ENCODE measurements around the gene NECTIN2. TPM values are rescaled to one million over a fixed set of nuclear protein-coding genes. Genes with fewer than 3 reads are reported as not detected.

NECTIN2 gene
- total RNA-seq, 1 donor from 2014 or later: 108 TPM

DNA sequence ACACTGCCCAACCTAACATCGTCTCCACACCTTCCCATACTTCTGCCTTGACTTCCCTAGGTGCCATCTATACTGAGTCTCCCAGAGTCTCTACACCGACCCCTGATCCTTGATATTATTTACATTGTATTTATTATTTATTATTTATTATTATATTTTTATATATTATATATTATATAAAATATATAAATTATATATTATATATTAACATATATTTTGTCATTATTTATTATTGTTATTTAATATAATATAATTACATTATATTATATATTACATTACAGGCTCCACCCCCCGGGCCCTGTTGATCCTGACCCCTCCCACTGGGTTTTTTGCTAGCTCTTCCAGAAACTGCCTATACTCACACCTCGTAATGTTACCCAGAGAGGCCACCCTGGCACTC is 26.6 kb downstream of the NECTIN2 start:
- ATAC-seq (no peak), DNase-seq (no peak)
- peaks cover 77% of the 10 kb centered on the region for H3K36me3 ChIP-seq
- no peak overlapping the region for H3K4me3 ChIP-seq
- H3K27me3 ChIP-seq: no peaks in the 10 kb centered on the region
- no peak overlapping the region for H3K27ac ChIP-seq
- TF ChIP-seq, protein P1, sequence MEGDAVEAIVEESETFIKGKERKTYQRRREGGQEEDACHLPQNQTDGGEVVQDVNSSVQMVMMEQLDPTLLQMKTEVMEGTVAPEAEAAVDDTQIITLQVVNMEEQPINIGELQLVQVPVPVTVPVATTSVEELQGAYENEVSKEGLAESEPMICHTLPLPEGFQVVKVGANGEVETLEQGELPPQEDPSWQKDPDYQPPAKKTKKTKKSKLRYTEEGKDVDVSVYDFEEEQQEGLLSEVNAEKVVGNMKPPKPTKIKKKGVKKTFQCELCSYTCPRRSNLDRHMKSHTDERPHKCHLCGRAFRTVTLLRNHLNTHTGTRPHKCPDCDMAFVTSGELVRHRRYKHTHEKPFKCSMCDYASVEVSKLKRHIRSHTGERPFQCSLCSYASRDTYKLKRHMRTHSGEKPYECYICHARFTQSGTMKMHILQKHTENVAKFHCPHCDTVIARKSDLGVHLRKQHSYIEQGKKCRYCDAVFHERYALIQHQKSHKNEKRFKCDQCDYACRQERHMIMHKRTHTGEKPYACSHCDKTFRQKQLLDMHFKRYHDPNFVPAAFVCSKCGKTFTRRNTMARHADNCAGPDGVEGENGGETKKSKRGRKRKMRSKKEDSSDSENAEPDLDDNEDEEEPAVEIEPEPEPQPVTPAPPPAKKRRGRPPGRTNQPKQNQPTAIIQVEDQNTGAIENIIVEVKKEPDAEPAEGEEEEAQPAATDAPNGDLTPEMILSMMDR (IDR thresholded peaks at IDR 0.05): no peak
- peaks cover 7% of the 10 kb centered on the region for H3K4me1 ChIP-seq
- no peaks in the 10 kb centered on the region for H3K9me3 ChIP-seq
- intact Hi-C loops (cut with DNase I): no loop called here

DNA sequence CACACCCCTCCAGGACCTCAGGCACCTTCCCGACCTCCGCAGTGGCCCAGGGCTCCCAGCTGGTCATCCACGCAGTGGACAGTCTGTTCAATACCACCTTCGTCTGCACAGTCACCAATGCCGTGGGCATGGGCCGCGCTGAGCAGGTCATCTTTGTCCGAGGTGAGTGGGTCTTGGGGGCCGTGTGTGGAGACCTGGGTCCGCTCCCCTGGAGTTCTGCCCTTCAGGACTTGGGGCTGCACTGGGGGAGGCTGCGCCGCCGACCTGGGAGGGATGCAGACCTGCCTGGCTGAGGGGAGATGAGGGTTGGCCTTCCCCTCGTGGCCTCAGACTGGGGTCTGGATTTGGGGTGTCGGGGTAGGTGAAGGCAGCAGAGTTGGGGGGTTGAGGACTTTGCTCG is 28.2 kb downstream of the NECTIN2 start:
- intact Hi-C loops (cut with DNase I): no loop called here
- Histone ChIP-seq H3K27me3 (no peaks in the 10 kb centered on the region), H3K4me1 (peaks cover 7% of the 10 kb centered on the region), H3K4me3 (no peak overlapping the region), H3K27ac (no peak overlapping the region), H3K36me3 (peaks cover 73% of the 10 kb centered on the region), H3K9me3 (no peaks in the 10 kb centered on the region)
- TF ChIP-seq, protein P1 (IDR thresholded peaks at IDR 0.05): no peak
- DNase-seq: no peak
- ATAC-seq: no peak

GRCh38 chr19:44875666-44876451 is 29.8 kb downstream of the NECTIN2 start:
- DNase-seq (no peak), ATAC-seq (no peak)
- TF ChIP-seq, protein P1 (IDR thresholded peaks at IDR 0.05): no peak
- Histone ChIP-seq H3K9me3 (no peaks in the 10 kb centered on the region), H3K4me1 (no peaks in the 10 kb centered on the region), H3K27me3 (no peaks in the 10 kb centered on the region), H3K36me3 (peaks cover 63% of the 10 kb centered on the region), H3K4me3 (no peak overlapping the region), H3K27ac (no peak overlapping the region)
- intact Hi-C loops (cut with DNase I): no loop called here

GRCh38 chr19:44876930-44877535 is 30.9 kb downstream of the NECTIN2 start:
- intact Hi-C loops (cut with DNase I): no loop called here
- Histone ChIP-seq H3K9me3 (no peaks in the 10 kb centered on the region), H3K36me3 (peaks cover 56% of the 10 kb centered on the region), H3K27me3 (no peaks in the 10 kb centered on the region), H3K4me1 (no peaks in the 10 kb centered on the region), H3K4me3 (no peak overlapping the region), H3K27ac (no peak overlapping the region)
- TF ChIP-seq, protein P1 (IDR thresholded peaks at IDR 0.05): no peak
- ATAC-seq (no peak), DNase-seq (no peak)

DNA sequence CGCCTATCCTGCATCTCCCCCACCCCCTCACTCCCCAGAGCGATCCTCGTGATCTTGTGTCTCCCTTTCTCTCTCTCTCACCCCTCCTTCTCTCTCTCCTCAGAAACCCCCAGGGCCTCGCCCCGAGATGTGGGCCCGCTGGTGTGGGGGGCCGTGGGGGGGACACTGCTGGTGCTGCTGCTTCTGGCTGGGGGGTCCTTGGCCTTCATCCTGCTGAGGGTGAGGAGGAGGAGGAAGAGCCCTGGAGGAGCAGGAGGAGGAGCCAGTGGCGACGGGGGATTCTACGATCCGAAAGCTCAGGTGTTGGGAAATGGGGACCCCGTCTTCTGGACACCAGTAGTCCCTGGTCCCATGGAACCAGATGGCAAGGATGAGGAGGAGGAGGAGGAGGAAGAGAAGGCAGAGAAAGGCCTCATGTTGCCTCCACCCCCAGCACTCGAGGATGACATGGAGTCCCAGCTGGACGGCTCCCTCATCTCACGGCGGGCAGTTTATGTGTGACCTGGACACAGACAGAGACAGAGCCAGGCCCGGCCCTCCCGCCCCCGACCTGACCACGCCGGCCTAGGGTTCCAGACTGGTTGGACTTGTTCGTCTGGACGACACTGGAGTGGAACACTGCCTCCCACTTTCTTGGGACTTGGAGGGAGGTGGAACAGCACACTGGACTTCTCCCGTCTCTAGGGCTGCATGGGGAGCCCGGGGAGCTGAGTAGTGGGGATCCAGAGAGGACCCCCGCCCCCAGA is 32.2 kb downstream of the NECTIN2 start:
- TF ChIP-seq, protein P1 (IDR thresholded peaks at IDR 0.05): no peak
- Histone ChIP-seq H3K9me3 (no peaks in the 10 kb centered on the region), H3K4me3 (no peak overlapping the region), H3K27ac (no peak overlapping the region), H3K27me3 (no peaks in the 10 kb centered on the region), H3K36me3 (peaks cover 45% of the 10 kb centered on the region), H3K4me1 (no peaks in the 10 kb centered on the region)
- ATAC-seq (no peak), DNase-seq (no peak)
- intact Hi-C loops (cut with DNase I): no loop called here
